Activated CD8-positive, alpha-beta memory T cell treated with anti-CD3 and anti-CD28 coated beads, Interleukin-2, amount 50 U/mL, for 4 hours (primary cell): ENCODE results near the gene MACIR.

Experiments used
- DNase-seq: peaks from one replicate; pipeline ENCODE4 v3.0.0-alpha.2; 2020

The MACIR gene

GRCh38 chr5:103293719-103294118 lies 35.2 kb downstream of the MACIR start:
- no peak for DNase-seq

DNA sequence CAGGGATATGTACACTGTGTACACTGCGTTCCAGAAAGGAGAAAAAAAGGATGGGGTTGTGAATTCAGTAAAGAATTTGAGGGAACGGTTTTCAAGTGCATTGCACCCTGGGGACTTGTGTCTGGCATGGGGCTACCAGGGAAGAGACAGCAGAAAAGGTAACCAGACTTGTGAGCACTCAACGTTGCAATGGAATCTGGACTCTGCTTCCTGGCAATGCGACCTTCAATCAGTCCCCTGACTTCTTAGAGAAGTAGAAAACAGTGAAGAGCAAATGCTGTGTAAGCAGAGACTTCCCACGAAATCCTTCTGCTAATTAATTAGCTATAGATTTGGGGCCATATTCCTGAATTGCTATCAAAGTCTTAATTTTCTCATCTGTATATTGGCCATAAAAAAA lies 36.3 kb downstream of the MACIR start:
- no peak for DNase-seq

DNA sequence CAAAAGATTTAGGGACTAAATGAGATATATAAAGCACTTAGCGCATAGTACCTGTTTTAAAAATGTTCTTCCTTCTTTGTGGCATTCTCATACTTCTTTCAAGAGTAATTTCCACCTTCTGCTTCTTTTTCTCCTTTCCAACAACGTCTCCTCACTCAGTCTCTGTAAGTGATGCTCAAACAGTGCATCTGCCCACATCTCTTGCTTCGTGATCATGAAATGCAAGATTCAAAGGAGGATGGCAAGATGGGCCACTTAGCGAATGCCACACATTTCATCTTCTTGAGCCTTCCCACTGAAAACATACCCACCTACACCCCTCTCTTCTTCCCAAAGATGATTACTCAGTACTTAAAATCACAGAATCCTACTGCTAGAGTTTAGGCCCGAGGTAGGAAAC lies 36.9 kb downstream of the MACIR start:
- DNase-seq, result no peak

DNA sequence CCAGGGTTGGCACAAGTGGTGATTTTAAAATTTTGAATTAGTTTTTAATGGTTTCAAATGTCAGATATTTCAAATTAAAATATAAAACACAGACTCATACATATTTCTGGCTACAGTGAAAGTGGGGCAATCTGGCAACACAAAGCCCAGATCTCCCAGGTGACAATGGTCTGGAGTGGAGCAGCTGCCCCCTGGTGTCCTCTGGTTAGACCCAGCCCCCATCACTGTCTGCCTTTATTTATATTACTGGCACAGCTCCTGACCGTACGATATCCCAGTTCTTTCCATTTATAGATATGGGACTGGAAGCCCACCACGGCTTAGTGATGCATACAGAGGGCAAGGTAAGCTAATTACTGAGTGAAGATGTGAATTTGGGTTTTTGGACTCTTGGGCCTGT lies 37.3 kb downstream of the MACIR start:
- no peak for DNase-seq

- no peak for DNase-seq
Measured at GRCh38 chr5:103298117-103298516, 39.6 kb downstream of the MACIR start.

- no peak for DNase-seq
Measured at GRCh38 chr5:103298607-103299188, 40.1 kb downstream of the MACIR start.

DNA sequence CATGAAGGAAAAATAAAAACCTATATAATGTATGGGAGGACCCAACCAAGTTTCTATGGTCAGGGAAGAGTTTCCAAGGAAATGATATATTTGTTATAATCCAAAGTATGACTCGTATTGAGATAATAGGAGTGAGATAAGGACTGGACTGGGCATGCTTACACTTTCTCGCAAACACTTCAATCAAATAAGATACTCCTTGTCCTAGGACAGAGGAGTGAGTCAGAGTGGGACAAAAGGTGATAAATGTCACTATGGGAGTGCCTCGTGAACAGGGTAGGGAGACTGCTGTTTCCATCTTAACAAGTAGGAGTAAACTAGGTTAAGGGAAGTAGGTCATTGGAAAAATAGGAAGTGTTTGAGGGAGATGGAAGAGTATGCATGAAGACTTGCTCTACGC lies 47.2 kb downstream of the MACIR start:
- no peak for DNase-seq

DNA sequence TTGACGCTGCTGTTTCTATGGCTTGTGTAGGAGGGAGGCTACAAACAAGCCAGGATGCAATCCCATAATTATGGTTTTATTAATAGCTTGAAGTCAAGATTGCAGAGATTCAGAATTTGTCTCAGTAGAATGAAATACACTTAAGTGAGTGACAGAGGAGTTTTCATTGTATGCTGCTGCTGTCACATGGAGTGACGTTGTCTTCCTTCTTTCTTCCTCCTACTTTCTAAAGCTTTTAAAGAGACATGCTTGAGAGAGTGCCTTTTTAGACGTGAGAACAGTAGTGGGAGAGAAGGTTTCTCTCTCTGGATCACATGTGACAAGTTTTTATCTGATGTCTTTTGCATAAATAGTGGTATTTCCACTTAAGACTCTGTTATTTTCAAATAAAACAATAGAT lies 48.9 kb downstream of the MACIR start:
- no peak for DNase-seq

DNA sequence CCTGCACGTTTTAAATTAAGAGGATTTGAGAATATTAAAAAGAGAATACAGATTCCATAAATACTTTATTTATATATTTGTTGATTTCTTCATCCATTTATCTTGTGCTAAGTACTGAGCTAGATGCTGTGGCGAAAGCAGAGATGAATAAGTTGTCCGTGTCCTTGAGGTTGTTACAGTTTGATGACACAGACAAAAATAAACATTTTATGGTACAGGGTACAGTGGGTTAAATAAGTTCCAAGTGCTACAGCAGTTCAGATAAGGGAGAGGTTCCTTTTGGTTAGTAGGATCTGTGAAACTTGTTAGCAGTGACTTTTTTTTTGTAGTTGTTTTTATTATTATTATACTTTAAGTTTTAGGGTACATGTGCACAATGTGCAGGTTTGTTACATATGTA lies 50.2 kb downstream of the MACIR start:
- DNase-seq, result no peak

GRCh38 chr5:103313056-103313455 lies 54.5 kb downstream of the MACIR start:
- DNase-seq, result no peak

DNA sequence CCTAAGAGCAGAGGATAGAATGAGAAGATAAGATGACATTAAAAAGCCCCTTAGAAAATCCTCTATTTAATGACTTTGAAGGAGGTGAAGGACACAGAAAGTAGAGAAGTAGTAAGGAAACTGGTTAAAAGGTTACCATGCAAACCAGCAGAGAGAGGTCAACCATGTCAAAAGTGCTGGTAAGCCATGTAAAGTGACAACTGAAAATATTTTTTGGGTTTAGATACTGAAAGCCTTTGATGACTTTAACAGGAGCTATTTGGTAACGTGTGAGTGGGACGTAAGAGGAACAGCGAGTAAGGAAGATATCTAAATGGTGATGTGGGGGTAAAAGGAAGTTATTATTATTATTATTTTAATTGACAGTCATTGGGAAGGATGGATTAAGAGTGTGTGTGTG lies 56.9 kb downstream of the MACIR start:
- DNase-seq, result no peak

- DNase-seq, result no peak
Measured at GRCh38 chr5:103327451-103327850, 68.9 kb downstream of the MACIR start.

DNA sequence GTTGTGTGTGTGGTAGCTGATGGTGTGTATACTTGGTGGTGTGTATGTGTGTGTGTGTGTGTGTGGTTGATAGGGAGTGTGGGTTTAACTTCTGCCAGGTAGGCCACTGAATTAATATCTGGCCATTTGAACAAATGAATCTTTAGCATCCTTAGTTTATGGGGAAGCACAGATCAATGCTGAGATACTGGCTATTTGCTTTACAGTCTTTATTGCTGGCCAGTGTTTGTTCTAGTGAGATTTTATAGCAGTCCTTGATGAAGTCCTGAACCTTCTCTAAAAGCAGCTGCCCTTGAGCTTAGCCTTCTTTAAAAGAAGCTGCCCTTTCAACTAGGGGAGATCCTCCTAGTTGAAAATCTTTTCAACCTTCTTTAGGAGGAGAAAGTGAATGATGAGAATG lies 69.3 kb downstream of the MACIR start:
- DNase-seq, result no peak
